Activated CD4-positive, alpha-beta T cell treated with anti-CD3 and anti-CD28 coated beads for 4 hours (primary cell): ENCODE measurements around the gene UBE3C.
A peak's percentile ranks its signal among the peaks of the same experiment; 100 is the strongest.
"Not testable (repeated sequence)": the region's sequence is repeated elsewhere in the genome, so short reads cannot be mapped to it uniquely, and the experiment has no call there.

ENCODE experiments used
- DNase-seq, 2 donors: peaks; one replicate each; pipeline ENCODE4 v3.0.0-alpha.2; 2020

Gene UBE3C

GRCh38 chr7:157138424-157139110 lies at the start of gene UBE3C:
Gene UBE3C, plus strand, starts transcription at chr7:157138926. Its CDS starts 347 bp downstream, at chr7:157139273.
- peak; percentile 86 to 91 for DNase-seq

DNA sequence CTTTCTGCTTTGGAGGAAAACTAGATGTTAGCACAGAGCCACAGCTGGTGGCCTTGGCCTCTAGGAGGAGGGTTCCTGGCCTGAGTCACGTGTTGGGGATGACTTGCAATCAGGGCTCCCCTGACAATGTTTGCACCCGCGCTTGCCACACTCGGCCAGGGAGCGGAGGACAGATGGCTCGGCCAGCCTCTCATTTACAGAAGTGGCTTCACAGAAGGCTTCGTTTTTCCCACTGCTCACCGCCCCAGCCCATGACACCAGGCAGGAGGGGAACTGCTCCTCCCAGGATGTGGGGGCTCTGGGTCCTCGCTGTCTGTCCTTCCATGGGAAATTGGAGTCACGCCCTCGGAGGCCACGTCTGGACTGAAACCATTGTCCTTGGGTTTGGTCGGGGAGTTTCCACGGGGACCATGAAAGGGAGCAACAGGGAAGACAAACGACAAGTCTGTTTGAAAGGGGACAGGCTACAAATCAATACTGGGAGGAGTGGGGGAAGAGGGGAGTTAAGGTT lies 49.6 kb upstream of the UBE3C start:
- DNase-seq: no peak

GRCh38 chr7:157090485-157091165 lies 48.1 kb upstream of the UBE3C start:
- DNase-seq: no peak

- DNase-seq: no peak
Observed at GRCh38 chr7:157096286-157097055, 42.3 kb upstream of the UBE3C start.

DNA sequence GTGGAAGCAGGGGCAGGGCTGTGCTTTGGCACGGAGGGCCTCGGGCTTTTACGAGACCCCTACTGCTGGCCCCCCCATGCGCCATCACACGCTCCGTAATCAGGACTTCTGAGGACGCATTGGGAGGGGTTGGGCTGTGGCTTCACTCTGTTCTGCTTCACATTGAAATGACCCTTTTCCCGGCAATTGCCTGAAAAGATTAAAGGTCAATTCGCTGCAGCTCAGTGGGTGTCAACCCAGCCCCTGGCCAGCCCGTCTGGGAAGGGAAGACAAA lies 41.7 kb upstream of the UBE3C start:
- no peak for DNase-seq

- no peak for DNase-seq
Observed at GRCh38 chr7:157097569-157097968, 41.2 kb upstream of the UBE3C start.

GRCh38 chr7:157100005-157100404 lies 38.7 kb upstream of the UBE3C start:
- not testable (repeated sequence) for DNase-seq

- DNase-seq: not testable (repeated sequence)
Observed at GRCh38 chr7:157103641-157104040, 35.1 kb upstream of the UBE3C start.

GRCh38 chr7:157111311-157111710 lies 27.4 kb upstream of the UBE3C start:
- DNase-seq: no peak

GRCh38 chr7:157112706-157113105 lies 26.0 kb upstream of the UBE3C start:
- no peak for DNase-seq

DNA sequence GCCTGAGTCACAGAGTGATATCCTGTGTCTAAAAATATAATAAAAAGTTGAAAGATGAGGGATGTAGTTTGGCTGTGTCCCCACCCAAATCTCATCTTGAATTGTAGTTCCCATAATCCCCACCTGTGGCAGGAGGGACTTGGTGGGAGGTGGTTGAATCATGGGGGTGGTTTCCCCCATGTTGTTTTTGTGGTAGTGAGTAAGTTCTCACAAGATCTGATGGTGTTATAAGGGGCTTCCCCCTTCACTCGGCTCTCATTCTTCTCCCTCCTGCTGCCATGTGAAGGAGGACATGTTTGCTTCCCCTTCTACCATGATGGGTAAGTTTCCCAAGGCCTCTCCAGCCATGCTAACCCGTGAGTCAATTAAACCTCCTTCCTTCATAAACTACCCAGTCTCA lies 25.1 kb upstream of the UBE3C start:
- no peak for DNase-seq

DNA sequence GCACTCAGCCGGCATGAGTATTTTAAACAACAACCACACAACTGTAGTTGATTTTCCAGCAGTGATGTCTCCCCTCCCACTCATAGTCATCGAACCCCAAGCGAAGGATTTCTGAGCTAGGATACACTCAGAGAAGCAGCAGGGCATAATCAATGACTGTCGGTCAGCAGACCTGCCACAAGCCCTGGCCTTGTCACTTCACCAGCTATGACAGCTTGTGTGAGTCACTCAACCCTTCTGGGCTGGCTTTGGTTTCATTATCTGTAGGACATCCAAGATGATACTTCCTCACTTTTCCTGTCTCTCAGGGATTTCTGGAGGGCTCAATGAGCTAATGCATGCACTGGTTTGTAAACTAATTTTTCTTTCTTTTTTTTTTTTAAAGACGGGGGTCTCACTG lies 22.0 kb upstream of the UBE3C start:
- no peak for DNase-seq

DNA sequence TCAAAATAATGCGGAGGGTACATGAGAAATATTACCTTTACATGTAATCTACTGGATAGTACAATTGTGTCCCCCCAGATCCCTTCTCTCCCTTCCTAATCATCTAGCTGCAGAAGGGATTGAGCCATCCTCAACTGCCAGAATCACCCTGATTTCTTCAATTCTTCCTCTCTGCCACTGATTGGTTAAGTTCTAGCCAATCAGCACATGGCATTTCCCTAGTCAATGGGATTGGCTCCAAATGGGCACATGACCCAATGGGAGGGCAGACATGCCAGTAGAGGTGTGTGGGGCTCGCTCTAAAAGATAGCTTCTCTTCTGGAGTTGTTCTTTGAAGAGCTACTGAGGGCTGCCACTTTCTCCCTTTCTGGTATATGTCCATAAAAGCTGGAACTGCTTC lies 20.9 kb upstream of the UBE3C start:
- no peak for DNase-seq

DNA sequence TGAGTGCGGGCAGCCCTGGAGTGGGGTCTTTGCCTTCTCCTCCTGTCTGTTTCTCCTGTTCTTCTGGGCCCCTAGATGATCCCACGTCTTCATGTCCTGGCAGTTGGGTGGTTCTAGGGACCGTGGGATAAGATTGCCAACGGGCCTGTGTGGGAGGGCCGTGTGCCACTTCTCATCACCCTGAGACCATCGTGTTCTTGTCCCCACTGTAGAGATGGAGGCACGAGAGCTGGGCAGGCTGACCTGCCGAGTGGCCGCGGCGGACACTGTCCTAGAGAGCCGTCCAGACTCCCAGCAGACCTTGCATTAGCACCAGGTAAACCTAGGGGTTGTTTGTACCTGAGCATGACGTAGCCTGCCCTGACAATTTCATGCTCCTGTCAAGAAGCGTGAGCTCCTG lies 18.5 kb upstream of the UBE3C start:
- no peak for DNase-seq

GRCh38 chr7:157121184-157121715 lies 17.5 kb upstream of the UBE3C start:
- no peak for DNase-seq

DNA sequence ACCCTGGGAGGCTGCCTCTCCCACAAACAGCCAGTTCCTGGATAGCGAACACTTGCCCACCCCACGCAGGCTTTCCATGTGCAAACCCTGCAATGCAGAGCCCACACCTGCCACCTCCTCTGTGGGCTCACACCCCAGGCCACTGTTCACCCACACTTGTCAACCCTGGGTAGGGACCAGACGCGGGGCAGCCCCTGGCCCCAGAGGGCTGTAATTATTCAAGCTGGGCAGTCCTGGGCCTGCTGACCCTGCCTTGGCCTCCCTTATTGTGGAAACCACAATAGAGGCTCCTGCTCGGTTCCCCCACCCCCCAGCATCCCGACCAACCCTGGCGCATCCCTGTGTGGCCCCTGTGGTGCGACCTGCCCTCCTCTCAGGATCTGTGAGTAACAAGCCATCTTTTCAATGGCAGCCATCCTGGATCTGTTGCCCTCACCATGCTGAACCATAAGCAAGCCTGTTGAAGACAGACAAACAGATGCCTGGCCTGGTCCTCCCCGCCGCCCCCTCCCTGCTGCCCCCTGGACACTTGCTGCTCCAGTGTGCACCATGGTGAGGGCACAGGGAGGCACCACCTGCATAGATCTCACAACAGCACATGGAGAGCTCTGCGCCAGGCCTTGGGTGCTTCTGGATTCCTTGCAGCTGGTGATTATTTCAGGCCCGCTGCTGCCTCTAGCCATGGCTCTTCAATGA lies 15.8 kb upstream of the UBE3C start:
- no peak for DNase-seq

DNA sequence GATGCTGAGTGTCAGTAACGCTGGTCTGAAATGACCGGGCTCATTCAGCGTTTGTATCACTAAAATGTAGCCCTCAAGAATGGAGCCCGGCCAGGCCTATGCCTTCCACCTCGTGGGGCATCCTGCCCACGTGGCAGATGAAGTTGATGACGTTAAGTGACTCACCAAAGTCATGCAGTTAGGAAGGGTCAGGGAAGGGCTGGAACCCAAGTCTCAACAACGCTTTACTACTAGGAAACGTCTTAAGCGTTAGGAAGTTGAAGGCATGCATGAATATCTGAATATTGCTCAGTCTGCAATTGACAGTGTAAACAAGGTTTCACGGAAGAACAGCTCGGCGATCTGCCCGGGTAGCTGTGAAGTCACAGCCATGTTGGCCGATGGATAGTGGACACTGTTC lies 14.0 kb upstream of the UBE3C start:
- DNase-seq: no peak

- no peak for DNase-seq
Observed at GRCh38 chr7:157125376-157126223, 13.1 kb upstream of the UBE3C start.

GRCh38 chr7:157126921-157127320 lies 11.8 kb upstream of the UBE3C start:
- no peak for DNase-seq

DNA sequence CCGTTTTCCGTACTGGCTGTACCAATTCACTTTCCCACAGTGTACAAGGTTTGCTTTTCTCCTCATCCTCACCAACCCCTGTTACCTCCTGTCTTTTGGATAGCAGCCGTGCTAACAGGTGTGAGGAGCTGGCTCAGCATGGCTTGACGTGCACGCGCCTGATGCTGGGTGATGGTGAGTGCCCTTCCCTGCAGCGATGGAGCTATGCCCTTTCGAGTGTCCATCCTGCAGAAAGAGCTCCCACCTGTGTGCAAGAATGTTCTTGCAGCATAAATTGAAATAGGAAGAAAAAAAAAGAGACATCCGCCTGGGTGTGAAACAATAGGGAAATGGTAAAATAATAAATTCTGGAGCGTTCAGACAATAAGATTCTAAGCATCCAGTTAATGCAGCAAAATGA lies 9.5 kb upstream of the UBE3C start:
- DNase-seq: no peak

DNA sequence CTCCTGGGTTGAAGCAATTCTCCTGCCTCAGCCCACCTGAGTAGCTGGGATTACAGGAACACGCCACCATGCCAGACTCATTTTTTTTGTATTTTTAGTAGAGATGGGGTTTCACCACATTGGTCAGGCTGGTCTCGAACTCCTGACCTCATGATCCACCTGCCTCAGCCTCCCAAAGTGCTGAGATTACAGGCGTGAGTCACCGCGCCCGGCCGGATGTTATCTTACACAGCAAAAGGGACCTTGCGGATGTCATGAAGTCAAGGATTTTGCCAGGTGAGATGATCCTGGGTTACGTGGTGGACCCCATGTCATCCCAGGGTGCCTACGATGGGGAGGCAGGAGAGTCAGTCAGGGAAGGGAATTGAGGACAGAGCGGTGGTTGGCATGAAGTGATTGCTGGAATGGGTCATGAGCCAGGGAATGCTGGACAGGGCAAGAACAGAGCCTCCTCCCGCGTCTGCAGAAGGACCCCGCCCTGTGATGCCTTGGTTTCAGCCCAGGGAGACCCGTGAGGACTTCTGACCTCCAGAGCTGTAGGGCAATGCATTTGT lies 8.7 kb upstream of the UBE3C start:
- no peak for DNase-seq

DNA sequence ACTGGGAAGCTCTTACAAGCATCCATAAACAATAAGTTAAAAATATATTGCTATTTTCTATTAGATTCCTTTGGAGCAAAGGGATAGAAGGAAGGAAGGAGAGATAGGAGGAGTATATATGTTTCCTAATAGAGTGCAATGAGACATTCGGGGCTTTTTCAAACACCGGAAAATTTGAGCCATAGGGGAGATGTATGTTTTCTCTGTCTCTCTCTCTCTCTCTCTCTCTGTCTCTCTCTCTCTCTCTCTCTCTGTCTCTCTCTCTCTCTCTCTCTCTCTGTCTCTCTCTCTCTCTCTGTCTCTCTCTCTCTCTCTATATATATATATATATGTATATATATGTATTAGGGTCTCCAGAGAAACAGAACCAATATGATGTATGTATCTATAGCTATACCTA lies 7.9 kb upstream of the UBE3C start:
- not testable (repeated sequence) for DNase-seq
